ENCODE results near the gene CTAG1B.

DNA sequence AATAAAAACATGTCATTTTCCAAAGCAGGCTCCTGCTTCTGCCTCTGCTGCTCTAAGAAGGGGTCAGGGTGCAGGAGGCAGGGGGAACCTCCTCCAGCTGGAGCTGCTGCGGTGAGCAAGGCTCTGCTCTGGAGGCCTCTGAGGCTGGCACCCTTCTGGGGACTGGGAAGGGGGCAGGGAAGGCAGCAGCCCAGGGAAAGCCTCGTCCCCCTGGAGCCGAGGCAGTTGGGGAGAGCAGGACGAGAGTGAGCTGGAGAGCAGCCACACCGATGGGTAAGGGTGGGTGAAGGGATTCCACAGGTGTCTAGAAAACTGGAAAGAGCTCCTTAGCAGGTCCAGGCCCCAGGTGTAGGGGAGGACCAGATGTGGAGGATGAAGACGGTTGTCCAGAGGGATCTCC lies 36.3 kb upstream of the CTAG1B start:
- TF ChIP-seq, protein P1, sequence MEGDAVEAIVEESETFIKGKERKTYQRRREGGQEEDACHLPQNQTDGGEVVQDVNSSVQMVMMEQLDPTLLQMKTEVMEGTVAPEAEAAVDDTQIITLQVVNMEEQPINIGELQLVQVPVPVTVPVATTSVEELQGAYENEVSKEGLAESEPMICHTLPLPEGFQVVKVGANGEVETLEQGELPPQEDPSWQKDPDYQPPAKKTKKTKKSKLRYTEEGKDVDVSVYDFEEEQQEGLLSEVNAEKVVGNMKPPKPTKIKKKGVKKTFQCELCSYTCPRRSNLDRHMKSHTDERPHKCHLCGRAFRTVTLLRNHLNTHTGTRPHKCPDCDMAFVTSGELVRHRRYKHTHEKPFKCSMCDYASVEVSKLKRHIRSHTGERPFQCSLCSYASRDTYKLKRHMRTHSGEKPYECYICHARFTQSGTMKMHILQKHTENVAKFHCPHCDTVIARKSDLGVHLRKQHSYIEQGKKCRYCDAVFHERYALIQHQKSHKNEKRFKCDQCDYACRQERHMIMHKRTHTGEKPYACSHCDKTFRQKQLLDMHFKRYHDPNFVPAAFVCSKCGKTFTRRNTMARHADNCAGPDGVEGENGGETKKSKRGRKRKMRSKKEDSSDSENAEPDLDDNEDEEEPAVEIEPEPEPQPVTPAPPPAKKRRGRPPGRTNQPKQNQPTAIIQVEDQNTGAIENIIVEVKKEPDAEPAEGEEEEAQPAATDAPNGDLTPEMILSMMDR (IDR thresholded peaks at IDR 0.05): no peak
- no peak for TF ChIP-seq EZH2 (IDR thresholded peaks at IDR 0.05; ENCODE audit: borderline replicate concordance, insufficient read depth, low read depth, low read length, poor library complexity, severe bottlenecking)

Data from B cell (primary cell).